ENCODE measurements around the gene SPHK2.
"Not testable (repeated sequence)": the region's sequence is repeated elsewhere in the genome, so short reads cannot be mapped to it uniquely, and the experiment has no call there.

The SPHK2 gene, protein sequence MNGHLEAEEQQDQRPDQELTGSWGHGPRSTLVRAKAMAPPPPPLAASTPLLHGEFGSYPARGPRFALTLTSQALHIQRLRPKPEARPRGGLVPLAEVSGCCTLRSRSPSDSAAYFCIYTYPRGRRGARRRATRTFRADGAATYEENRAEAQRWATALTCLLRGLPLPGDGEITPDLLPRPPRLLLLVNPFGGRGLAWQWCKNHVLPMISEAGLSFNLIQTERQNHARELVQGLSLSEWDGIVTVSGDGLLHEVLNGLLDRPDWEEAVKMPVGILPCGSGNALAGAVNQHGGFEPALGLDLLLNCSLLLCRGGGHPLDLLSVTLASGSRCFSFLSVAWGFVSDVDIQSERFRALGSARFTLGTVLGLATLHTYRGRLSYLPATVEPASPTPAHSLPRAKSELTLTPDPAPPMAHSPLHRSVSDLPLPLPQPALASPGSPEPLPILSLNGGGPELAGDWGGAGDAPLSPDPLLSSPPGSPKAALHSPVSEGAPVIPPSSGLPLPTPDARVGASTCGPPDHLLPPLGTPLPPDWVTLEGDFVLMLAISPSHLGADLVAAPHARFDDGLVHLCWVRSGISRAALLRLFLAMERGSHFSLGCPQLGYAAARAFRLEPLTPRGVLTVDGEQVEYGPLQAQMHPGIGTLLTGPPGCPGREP
- 9.7 to 14.1 (median 10.2) reads per million in 3 donors for total RNA-seq

DNA sequence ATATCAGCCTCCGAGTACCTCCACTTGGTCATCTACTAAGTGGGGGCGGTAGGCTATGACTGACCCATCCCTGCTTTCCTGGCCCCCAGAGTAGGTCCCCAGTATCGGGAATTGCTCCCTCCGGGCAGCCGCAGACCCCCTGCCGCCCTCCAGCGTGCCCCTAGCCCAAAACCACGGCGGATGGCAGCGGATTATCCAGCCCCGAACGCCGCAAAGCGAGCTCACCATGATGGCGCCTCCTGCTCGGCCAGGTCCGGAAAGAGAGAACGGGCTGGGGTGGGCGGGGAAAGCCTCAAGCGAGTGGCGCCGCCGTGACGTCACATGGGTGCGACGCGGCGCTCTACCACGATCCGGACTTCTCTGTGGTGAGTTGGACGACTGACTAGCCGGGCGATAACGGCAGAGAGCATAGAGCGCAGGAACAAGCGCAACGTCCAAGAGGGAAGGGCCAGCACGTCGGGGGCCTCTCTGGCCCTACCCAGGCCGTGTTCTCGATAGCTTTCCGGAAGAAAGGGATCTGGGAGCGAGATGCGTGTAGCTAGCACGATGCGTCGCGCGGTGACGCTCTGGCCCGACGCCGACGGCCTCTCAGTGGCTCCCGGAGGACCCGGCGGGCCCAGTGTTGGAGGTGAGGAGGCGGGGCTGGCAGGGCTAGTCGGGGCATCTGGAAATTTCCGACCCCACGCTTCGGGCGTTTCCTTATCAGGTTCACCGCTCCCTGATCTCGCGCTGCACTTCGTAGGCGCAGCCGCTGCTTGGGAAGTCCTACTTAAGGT, at the start of gene SPHK2, which contains the start of gene RPL18:
TSS of gene SPHK2 (plus strand) at position 591 of the 776 bp plus-strand sequence. CDS start 1,009 bp downstream, outside the sequence.
TSS of gene RPL18 (minus strand) at position 263 of the 776 bp plus-strand sequence. CDS start at position 228, 35 bp downstream.
- Histone ChIP-seq H3K27ac (ENCODE audit: insufficient read depth, low read length, poor library complexity, severe bottlenecking) (peak within 1 kb of the TSS; percentile 88), H3K27me3 (replicated peaks; ENCODE audit: control insufficient read depth, insufficient read depth, low read length, poor library complexity, severe bottlenecking) (no peaks in the 10 kb centered on the region), H3K9me3 (ENCODE audit: control insufficient read depth, low read length) (no peaks in the 10 kb centered on the region), H3K4me3 (ENCODE audit: insufficient read depth, low read depth, low read length, poor library complexity, severe bottlenecking) (peak within 1 kb of the TSS; percentile 93), H3K4me1 (ENCODE audit: control insufficient read depth, insufficient read depth, low read length, poor library complexity, severe bottlenecking) (peaks cover 42% of the 10 kb centered on the region), H3K36me3 (ENCODE audit: control insufficient read depth, insufficient read depth, low read length) (peaks cover 32% of the 10 kb centered on the region)
- DNase-seq = peak; percentile 90 to 92 (median 91)

DNA sequence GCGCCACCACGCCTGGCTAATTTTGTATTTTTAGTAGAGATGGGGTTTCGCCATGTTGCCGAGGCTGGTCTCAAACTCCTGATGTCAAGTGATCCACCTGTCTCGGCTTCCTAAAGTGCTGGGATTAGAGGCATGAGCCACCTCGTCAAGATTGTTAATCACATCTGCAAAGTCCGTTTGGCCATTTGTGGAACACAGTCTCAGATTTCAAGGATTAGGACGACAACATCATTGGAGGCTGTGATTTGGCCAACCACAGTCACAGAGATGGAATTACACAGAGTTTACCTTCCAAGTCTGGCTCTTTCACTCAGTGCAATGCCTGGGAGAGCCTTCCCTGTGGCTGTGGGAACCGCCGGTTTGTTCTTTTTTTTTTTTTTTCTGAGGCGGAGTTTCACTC, 49.5 kb upstream of the SPHK2 start:
- H3K36me3 ChIP-seq (ENCODE audit: control insufficient read depth, insufficient read depth, low read length) = no peaks in the 10 kb centered on the region
- DNase-seq = no peak
- no peaks in the 10 kb centered on the region for H3K4me1 ChIP-seq (ENCODE audit: control insufficient read depth, insufficient read depth, low read length, poor library complexity, severe bottlenecking)
- H3K4me3 ChIP-seq (ENCODE audit: insufficient read depth, low read depth, low read length, poor library complexity, severe bottlenecking) = no peak overlapping the region
- no peaks in the 10 kb centered on the region for H3K9me3 ChIP-seq (ENCODE audit: control insufficient read depth, low read length)
- H3K27me3 ChIP-seq (replicated peaks; ENCODE audit: control insufficient read depth, insufficient read depth, low read length, poor library complexity, severe bottlenecking) = no peaks in the 10 kb centered on the region
- H3K27ac ChIP-seq (ENCODE audit: insufficient read depth, low read length, poor library complexity, severe bottlenecking) = no peak overlapping the region

DNA sequence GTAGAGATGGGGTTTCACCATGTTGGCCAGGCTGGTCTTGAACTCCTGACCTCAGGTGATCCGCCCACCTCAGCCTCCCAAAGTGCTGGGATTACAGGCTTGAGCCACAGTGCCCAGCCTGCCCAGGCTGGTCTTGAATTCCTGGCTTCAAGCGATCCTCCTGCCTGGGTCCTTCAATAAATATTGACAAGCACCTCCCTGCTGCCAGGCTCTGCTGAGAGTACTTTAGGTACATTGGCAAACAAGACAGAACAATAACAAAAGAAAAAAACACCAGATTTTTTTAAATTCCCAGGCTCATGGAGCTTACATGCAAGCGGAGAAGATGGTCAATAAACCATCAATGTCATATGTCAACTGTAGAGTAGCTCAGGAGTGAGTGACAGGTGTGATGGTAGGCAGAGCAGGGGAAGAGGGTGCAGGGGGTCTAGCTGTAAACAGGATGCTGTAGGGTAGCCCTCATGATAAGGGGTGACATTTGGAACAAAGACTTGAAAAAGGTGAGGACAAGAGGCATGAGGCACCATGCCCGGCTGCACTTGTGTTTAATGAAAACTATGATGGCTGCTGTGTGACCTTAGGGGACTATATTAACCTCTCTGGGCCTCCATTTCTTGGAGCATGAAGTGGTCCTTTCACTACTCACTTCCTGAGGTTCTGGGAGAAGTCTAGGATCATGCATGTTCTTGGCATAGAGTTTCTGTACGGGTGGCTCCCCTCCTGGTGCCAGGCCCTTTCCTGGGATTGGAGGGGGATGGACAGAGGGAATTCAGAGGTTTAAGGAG, 47.7 kb upstream of the SPHK2 start:
- H3K27ac ChIP-seq (ENCODE audit: insufficient read depth, low read length, poor library complexity, severe bottlenecking) = no peak overlapping the region
- H3K4me1 ChIP-seq (ENCODE audit: control insufficient read depth, insufficient read depth, low read length, poor library complexity, severe bottlenecking) = no peaks in the 10 kb centered on the region
- H3K27me3 ChIP-seq (replicated peaks; ENCODE audit: control insufficient read depth, insufficient read depth, low read length, poor library complexity, severe bottlenecking) = no peaks in the 10 kb centered on the region
- no peaks in the 10 kb centered on the region for H3K36me3 ChIP-seq (ENCODE audit: control insufficient read depth, insufficient read depth, low read length)
- H3K9me3 ChIP-seq (ENCODE audit: control insufficient read depth, low read length) = no peaks in the 10 kb centered on the region
- DNase-seq = no peak
- no peak overlapping the region for H3K4me3 ChIP-seq (ENCODE audit: insufficient read depth, low read depth, low read length, poor library complexity, severe bottlenecking)

DNA sequence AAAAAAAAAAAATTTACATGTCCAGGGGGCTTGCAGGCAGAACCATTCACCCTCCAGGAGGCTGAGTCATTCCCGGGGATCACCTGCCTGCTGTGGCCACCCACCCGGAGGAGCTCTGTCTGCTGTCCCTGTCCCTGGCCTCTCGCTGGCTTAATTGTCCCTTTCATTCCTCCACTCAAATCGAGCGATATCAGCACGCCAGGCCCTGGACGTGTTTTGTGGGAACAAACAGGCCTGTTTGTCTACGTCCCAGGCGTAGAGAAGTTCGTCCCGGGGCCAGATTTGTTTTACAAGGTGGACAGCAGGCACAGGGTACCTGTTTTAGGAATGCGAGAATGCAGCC, 46.2 kb upstream of the SPHK2 start:
- Histone ChIP-seq H3K9me3 (ENCODE audit: control insufficient read depth, low read length) (no peaks in the 10 kb centered on the region), H3K27me3 (replicated peaks; ENCODE audit: control insufficient read depth, insufficient read depth, low read length, poor library complexity, severe bottlenecking) (no peaks in the 10 kb centered on the region), H3K4me1 (ENCODE audit: control insufficient read depth, insufficient read depth, low read length, poor library complexity, severe bottlenecking) (no peaks in the 10 kb centered on the region), H3K27ac (ENCODE audit: insufficient read depth, low read length, poor library complexity, severe bottlenecking) (no peak overlapping the region), H3K4me3 (ENCODE audit: insufficient read depth, low read depth, low read length, poor library complexity, severe bottlenecking) (no peak overlapping the region), H3K36me3 (ENCODE audit: control insufficient read depth, insufficient read depth, low read length) (no peaks in the 10 kb centered on the region)
- DNase-seq = no peak

DNA sequence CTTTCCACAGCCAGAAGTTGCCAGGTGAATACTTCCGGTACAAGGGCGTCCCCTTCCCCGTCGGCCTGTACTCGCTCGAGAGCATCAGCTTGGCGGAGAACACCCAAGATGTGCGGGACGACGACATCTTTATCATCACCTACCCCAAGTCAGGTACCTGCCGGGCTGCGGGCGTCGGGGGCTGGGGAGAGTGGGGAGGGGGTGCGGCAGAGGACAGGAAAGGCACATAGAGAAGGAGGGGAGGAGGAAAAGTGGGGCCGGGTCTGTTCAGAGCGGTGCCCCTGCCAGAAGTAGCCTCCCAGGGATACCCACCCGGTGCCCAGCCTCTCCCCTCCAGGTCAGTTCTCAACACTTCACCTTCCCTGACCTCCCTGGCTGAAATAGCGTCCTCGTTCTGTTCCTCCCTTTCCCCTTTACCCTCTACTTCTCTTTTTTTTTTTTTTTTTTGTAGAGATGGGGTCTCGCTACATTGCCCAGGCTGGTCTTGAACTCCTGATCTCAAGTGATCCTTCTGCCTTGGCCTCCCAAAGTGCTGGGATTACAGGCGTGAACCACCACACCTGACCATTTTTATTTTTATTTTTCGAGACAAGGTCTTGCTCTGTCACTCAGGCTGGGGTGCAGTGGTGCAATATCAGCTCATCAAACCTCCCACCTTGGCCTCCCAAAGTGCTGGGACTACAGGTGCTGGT, 43.2 kb upstream of the SPHK2 start:
- Histone ChIP-seq H3K4me1 (ENCODE audit: control insufficient read depth, insufficient read depth, low read length, poor library complexity, severe bottlenecking) (no peaks in the 10 kb centered on the region), H3K27ac (ENCODE audit: insufficient read depth, low read length, poor library complexity, severe bottlenecking) (no peak overlapping the region), H3K27me3 (replicated peaks; ENCODE audit: control insufficient read depth, insufficient read depth, low read length, poor library complexity, severe bottlenecking) (no peaks in the 10 kb centered on the region), H3K9me3 (ENCODE audit: control insufficient read depth, low read length) (no peaks in the 10 kb centered on the region), H3K36me3 (ENCODE audit: control insufficient read depth, insufficient read depth, low read length) (no peaks in the 10 kb centered on the region), H3K4me3 (ENCODE audit: insufficient read depth, low read depth, low read length, poor library complexity, severe bottlenecking) (no peak overlapping the region)
- no peak for DNase-seq

DNA sequence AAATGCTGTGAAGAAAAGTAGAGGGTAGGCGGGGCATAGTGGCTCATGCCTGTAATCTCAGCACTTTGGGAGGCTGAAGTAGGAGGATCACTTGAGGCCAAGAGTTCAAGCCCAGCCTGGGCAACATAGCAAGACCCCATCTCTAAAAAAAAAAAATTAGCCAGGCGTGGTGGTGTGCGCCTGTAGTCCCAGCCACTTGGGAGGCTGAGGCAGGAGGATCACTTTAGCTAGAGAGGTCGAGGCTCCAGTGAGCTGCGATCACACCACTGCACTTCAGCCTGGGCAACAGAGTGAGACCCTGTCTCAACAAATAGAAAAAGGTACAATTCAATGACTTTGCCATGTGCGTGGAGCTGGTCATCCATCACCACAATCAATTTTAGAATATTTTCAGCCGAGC, 41.4 kb upstream of the SPHK2 start:
- not testable (repeated sequence) for H3K27me3 ChIP-seq (replicated peaks; ENCODE audit: control insufficient read depth, insufficient read depth, low read length, poor library complexity, severe bottlenecking); DNase-seq; H3K4me1 ChIP-seq (ENCODE audit: control insufficient read depth, insufficient read depth, low read length, poor library complexity, severe bottlenecking); H3K9me3 ChIP-seq (ENCODE audit: control insufficient read depth, low read length); H3K4me3 ChIP-seq (ENCODE audit: insufficient read depth, low read depth, low read length, poor library complexity, severe bottlenecking); H3K36me3 ChIP-seq (ENCODE audit: control insufficient read depth, insufficient read depth, low read length); H3K27ac ChIP-seq (ENCODE audit: insufficient read depth, low read length, poor library complexity, severe bottlenecking)

DNA sequence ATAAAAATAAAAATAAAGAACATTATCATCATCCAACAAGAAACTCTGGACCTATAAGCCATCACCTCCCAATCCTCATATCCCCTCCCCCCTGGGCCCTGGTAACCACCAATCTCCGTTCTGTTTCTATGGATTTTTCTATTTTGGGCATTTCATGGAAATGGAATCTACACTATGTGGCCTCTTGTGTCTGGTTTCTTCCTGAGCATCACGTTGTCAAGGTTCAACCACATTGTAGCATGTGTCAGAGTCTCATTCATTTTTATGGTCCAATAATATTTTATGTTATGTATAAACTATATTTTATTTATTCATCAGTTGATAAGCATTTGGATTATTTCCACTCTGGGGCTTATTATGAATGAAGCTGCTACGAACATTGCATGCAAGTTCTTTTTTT, 40.4 kb upstream of the SPHK2 start:
- H3K4me3 ChIP-seq (ENCODE audit: insufficient read depth, low read depth, low read length, poor library complexity, severe bottlenecking) = no peak overlapping the region
- no peaks in the 10 kb centered on the region for H3K9me3 ChIP-seq (ENCODE audit: control insufficient read depth, low read length)
- no peaks in the 10 kb centered on the region for H3K4me1 ChIP-seq (ENCODE audit: control insufficient read depth, insufficient read depth, low read length, poor library complexity, severe bottlenecking)
- H3K27me3 ChIP-seq (replicated peaks; ENCODE audit: control insufficient read depth, insufficient read depth, low read length, poor library complexity, severe bottlenecking) = no peaks in the 10 kb centered on the region
- no peaks in the 10 kb centered on the region for H3K36me3 ChIP-seq (ENCODE audit: control insufficient read depth, insufficient read depth, low read length)
- no peak overlapping the region for H3K27ac ChIP-seq (ENCODE audit: insufficient read depth, low read length, poor library complexity, severe bottlenecking)
- no peak for DNase-seq

DNA sequence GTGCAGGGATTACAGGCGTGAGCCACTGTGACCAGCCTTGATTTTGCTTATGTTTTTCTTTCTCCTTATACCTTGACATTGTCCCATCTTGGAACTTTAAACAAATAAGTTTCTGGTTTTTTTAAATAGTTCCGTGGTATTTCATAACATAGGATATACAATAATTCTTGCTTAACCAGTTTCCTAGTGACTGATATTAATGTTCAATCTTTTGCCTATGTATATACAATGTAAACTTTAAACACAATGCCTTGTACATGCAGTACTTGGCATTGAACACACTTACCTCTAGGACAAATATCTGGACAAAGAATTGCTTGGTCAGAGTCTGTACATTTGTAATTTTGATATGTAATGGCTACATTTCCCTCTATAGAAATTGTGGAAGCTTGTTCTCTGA, 37.1 kb upstream of the SPHK2 start:
- Histone ChIP-seq H3K36me3 (ENCODE audit: control insufficient read depth, insufficient read depth, low read length) (no peaks in the 10 kb centered on the region), H3K9me3 (ENCODE audit: control insufficient read depth, low read length) (no peaks in the 10 kb centered on the region)

DNA sequence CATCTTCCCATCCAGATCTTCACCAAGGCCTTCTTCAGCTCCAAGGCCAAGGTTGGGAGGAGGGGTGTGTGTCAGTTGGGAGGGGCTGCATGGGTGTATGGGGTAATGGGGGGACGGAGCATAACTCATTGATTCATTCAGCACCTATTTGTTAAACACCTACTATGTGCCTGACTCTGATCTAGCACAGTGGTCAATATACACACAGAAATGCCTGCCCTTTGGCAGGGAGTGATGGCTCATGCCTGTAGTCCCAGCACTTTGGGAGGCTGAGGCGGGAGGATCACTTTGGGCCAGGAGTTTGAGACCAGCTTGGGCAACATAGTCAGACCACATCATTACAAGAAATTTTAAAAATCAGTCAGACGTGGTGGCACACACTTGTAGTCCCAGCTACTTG, 31.9 kb upstream of the SPHK2 start:
- H3K27ac ChIP-seq (ENCODE audit: insufficient read depth, low read length, poor library complexity, severe bottlenecking) = no peak overlapping the region
- H3K4me1 ChIP-seq (ENCODE audit: control insufficient read depth, insufficient read depth, low read length, poor library complexity, severe bottlenecking) = peaks cover 5% of the 10 kb centered on the region
- H3K36me3 ChIP-seq (ENCODE audit: control insufficient read depth, insufficient read depth, low read length) = no peaks in the 10 kb centered on the region
- no peaks in the 10 kb centered on the region for H3K27me3 ChIP-seq (replicated peaks; ENCODE audit: control insufficient read depth, insufficient read depth, low read length, poor library complexity, severe bottlenecking)
- H3K4me3 ChIP-seq (ENCODE audit: insufficient read depth, low read depth, low read length, poor library complexity, severe bottlenecking) = no peak overlapping the region
- no peak for DNase-seq
- no peaks in the 10 kb centered on the region for H3K9me3 ChIP-seq (ENCODE audit: control insufficient read depth, low read length)

More for the DNA sequence above, 37.1 kb upstream of the SPHK2 start:
- Histone ChIP-seq H3K4me3 (ENCODE audit: insufficient read depth, low read depth, low read length, poor library complexity, severe bottlenecking) (no peak overlapping the region), H3K27ac (ENCODE audit: insufficient read depth, low read length, poor library complexity, severe bottlenecking) (no peak overlapping the region), H3K27me3 (replicated peaks; ENCODE audit: control insufficient read depth, insufficient read depth, low read length, poor library complexity, severe bottlenecking) (no peaks in the 10 kb centered on the region), H3K4me1 (ENCODE audit: control insufficient read depth, insufficient read depth, low read length, poor library complexity, severe bottlenecking) (no peaks in the 10 kb centered on the region)
- no peak for DNase-seq
